GM19455 (cell line): ENCODE measurements around the gene TMEM25.
A peak's percentile ranks its signal among the peaks of the same experiment; 100 is the strongest.
"Not testable (repeated sequence)": the region's sequence is repeated elsewhere in the genome, so short reads cannot be mapped to it uniquely, and the experiment has no call there.

ENCODE experiments used
- ATAC-seq: cut with Tn5 transposase; IDR thresholded peaks from one replicate; pipeline ENCODE4 v1.9.1; 2021; ENCODE audit not compliant: unreplicated experiment

The TMEM25 gene

DNA sequence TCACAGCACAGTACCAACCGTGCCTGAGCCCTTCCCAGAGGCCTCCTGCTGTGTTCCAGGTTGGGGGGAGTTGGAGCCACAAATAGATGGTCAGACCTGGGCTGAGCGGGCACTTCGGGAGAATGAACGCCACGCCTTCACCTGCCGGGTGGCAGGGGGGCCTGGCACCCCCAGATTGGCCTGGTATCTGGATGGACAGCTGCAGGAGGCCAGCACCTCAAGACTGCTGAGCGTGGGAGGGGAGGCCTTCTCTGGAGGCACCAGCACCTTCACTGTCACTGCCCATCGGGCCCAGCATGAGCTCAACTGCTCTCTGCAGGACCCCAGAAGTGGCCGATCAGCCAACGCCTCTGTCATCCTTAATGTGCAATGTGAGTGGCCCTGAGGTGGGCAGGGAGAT is 1.1 kb downstream of the TMEM25 start:
- ATAC-seq, result no peak

DNA sequence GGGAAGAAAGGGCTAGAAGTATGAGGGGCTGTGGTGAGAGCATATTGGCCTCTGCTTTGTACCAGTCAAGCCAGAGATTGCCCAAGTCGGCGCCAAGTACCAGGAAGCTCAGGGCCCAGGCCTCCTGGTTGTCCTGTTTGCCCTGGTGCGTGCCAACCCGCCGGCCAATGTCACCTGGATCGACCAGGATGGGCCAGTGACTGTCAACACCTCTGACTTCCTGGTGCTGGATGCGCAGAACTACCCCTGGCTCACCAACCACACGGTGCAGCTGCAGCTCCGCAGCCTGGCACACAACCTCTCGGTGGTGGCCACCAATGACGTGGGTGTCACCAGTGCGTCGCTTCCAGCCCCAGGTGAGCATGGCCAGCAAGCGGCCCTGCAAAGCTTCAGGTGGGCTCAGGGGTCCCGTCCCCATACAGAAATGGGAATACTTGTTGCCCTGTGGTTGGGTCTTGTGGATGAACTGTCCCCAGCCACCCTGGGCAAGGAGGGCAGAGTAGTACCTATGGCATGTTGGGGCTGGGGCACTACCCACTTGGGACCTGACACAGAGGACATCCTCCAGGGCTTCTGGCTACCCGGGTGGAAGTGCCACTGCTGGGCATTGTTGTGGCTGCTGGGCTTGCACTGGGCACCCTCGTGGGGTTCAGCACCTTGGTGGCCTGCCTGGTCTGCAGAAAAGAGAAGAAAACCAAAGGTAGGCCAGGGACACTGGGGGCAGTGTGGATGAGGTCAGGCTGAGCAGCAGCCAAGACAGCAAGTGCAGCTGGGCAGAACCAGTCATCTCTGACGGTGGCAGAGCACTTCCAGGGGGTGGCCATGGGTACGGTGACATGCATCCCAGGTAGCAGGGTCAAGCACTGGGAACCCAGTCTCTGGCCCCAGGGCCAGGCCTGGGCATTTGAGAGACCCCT is 2.1 kb downstream of the TMEM25 start:
- no peak for ATAC-seq

DNA sequence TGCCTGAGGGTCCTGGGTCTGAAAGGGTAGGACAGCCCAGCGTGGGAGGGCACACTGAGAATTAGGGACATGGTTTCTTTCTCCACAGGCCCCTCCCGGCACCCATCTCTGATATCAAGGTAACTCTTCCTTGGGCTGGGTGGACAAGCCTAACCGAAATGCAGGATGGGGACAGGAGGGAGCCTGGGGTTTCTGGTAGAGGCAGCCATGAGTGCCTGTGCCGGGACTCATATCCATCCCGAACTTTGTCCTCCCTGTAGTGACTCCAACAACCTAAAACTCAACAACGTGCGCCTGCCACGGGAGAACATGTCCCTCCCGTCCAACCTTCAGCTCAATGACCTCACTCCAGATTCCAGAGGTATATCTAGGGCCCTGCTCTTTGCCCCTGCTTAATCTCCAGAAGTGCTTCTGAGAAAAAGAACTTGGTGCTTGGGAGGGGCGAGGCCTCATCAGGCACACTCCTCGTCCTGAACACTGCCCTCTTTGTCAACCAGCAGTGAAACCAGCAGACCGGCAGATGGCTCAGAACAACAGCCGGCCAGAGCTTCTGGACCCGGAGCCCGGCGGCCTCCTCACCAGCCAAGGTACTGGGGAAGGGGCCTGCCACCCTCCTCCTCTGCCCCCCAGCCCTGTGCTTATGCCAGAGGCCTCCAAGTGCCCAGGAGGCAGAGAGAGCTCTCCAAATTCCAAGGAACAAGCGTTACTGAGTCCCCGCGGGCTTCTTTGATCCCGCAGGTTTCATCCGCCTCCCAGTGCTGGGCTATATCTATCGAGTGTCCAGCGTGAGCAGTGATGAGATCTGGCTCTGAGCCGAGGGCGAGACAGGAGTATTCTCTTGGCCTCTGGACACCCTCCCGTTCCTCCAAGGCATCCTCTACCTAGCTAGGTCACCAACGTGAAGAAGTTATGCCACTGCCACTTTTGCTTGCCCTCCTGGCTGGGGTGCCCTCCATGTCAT is 3.1 kb downstream of the TMEM25 start:
- no peak for ATAC-seq

DNA sequence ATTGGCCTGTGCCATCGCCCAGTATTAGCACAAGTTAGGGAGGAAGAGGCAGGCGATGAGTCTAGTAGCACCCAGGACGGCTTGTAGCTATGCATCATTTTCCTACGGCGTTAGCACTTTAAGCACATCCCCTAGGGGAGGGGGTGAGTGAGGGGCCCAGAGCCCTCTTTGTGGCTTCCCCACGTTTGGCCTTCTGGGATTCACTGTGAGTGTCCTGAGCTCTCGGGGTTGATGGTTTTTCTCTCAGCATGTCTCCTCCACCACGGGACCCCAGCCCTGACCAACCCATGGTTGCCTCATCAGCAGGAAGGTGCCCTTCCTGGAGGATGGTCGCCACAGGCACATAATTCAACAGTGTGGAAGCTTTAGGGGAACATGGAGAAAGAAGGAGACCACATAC is 4.3 kb downstream of the TMEM25 start:
- no peak for ATAC-seq

DNA sequence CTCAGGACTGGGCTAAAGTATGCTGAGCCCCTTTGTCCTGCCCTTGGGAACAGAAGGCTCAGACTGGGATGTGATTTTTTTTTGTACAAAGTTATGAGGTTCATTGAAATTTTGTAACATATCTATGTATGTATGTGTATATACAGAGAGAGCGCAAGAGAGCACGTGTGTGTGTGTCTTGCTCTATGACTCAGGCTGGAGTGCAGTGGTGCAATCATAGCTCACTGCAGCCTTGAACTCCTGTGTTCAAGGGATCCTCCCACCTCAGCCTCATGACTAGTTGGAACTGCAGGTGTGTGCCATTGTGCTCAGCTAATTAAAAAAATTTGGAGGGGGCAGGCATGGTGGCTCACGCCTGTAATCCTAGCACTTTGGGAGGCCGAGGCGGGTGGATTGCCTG is 5.7 kb downstream of the TMEM25 start:
- no peak for ATAC-seq

DNA sequence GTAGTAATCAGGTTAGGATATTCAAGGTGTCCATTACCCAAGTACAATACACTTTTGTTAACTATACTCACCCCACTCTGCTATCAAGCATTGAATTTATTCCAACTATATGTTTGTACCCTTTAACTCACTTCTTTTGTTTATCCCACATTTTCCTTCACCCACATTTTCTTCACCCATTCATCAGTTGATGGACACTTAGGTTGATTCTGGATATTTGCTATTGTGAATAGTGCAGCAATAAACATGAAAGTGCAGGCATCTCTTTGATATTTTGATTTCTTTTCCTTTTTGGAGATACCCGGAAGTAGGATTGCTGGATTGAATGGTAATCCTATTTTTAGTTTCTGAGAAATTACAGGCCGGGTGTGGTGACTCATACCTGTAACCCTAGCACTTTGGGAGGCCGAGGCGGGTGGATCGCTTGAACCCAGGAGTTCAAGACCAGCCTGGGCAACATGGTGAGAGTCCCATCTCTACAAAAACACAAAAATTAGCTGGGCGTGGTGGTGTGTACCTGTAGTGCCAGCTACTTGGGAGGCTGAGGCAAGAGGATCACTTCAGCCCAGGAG is 6.5 kb downstream of the TMEM25 start:
- ATAC-seq, result no peak

DNA sequence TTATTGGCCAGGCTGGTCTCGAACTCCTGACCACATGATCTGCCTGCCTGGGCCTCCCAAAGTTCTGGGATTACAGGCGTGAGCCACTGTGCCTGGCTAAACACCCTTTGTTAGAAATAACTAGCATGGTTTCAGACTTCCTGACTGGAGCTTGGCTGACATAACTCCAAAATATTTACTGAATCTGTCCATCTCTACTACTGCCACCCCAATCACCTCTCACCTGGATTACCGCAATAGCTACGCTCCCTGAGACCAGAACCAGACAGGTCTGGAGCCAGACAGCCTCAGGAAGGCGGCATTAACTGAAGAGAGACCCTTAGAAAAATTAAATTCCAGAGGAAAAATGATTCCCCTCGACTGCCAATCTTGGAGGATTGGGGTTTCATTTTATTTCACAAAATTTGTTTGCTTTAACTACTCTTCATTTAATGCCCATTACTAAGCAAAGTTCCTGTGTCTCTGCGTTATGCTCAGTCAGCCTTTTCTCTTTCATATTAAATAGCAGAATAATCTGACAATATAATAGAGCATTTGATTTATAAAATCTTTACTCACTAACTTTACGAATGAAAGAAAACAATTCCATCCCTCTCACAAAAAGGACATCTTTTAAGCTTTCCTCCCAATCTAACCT is 13.1 kb downstream of the TMEM25 start:
- ATAC-seq, result no peak

DNA sequence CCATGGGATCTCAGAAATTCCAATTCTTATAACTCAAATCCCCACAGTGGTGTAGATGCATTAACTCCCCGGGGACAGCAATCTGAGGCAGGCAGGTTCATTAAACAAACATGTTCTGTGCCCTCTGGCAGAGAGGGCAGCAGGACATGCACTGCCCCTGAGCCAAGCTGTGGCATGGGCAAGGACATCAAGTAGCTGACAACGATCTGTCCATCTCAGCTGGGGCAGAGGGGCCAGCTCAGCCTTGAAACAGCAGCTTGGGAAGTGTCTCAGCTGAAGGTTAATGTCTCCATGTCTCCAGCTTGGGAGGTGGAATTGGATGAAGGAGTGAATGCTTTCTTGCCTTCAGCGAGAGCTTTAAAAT is 13.6 kb downstream of the TMEM25 start:
- ATAC-seq, result no peak

DNA sequence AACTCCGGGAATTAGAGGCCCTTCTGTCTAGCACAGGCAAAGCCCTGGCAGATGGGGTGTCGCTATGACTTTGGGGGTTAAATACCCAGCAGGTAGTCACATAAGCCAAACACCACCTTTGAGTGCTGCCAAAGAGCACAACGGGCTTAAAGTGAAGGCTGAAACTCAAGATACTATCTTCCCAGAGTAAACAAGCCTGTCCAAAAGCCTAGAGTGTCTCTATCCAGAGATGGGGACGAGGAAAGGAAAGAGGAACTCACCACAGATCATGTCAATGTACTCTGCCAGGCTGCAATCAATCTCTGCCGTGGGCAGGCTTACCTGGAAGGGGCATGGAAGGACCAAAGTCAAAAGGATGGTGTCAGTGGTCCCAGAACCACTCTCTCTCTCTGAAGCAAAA is 14.5 kb downstream of the TMEM25 start:
- ATAC-seq, result no peak

DNA sequence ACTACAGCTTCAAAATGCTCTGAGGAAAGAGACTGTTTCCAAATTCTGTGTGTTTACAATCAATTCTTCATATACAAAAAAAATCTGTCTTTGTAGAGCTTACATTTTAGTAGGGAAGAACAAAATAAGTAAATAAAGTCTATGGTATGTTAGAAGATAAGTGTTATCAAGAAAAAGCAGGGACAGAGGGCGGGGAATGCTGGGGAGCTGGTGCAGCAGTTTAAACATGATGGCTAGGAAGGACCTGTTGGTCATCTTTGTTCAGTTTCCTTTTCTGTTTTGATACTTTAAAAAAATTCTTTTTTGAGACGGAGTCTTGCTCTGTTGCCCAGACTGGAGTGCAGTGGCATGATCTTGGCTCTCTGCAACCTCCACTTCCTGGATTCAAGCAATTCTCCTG is 16.1 kb downstream of the TMEM25 start:
- ATAC-seq, result no peak

DNA sequence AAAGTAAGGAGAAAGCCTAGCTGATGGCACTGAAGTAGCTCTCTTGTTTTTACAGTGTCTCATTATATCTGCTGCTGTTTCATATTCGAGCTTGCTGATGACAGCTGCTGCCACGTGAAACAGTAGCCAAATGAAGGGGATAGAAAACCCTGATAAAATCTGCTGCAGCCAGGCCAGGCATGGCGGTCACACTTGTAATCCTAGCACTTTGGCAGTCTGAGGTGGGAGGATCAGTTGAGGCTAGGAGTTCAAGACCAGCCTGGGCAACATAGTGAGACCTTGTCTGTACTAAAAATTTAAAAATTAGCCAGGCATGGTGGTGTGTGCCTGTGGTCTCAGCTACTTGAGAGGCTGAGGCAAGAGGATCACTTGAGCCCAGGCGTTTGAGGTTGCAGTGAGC is 21.3 kb downstream of the TMEM25 start:
- no peak for ATAC-seq

DNA sequence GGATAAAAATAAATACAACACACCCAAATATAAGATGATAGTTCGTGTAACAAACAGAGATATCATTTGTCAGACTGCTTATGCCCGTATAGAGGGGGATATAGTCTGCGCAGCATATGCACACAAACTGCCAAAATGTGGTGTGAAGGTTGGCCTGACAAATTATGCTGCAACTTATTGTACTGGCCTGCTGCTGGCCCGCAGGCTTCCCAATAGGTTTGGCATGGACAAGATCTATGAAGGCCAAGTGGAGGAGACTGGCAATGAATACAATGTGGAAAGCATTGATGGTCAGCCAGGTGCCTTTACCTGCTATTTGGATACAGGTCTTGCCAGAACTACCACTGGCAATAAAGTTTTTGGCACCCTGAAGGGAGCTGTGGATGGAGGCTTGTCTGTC is 29.8 kb downstream of the TMEM25 start:
- ATAC-seq, result no peak

DNA sequence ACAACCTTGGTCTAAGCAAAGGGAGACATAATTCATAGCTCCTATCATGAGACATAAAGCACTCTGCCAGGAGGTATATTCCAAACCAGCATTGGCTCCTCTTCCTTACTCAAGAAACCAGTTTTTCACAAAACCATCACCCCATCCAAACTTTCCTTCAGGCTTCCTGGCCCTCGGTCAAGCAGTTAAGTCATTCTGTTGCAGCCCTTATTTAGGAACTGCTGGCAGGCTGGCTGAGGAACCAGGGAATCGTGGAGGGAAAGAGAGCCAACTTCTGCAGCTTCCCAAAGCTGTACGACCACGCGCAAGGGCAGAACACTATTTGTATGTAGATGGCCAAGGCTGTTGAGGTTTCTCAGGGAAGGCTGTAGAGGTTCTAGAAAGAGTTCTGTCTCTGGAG is 34.1 kb downstream of the TMEM25 start:
- no peak for ATAC-seq

DNA sequence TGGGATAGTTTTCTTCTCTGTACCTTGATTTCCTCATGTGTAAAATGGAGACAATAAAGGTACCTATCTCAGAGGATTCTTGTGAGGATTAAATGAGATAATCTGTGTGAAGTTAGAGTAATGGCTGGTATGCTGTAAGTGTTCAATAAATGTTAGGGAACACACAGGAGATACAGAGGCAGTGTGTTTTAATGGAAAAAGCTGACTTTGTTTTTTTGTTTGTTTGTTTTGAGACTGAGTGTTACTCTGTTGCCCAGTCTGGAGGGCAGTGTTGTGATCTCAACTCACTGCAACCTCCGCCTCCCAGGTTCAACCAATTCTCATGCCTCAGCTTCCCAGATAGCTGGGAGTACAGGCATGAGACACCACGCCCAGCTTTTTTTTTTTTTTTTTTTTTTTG is 38.7 kb downstream of the TMEM25 start:
- no peak for ATAC-seq

DNA sequence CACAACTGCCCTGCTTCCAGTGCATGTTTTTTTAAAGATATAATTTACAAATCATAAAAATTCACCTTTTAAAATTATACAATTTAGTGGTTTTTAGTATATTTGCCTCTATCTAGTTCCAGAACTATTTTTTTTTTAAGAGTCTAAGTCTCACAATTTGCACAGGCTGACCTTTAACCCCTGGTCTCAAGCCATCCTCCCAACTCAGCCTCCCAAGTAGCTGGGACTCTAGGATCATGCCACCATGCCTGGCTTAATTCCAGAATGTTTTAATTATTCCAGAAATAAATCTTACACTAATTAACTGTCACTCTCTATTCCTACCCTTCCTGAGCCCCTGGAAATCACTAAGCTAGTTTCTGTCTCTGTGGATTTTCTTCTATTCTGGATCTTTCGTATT is 39.8 kb downstream of the TMEM25 start:
- no peak for ATAC-seq

DNA sequence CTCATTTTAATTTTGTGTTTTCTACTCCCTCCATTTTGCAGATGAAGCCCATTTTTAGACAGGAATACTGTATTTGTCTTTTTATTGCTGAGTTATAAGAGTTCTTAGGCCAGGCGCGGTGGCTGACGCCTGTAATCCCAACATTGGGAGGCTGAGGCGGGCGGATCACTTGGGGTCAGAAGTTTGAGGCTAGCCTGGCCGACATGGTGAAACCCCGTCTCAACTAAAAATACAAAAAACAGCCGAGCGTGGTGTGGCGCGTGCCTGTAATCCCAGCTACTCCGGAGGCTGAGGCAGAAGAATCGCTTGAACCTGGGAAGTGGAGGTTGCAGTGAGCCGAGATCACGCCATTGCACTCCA is 40.7 kb downstream of the TMEM25 start:
- ATAC-seq, result not testable (repeated sequence)

DNA sequence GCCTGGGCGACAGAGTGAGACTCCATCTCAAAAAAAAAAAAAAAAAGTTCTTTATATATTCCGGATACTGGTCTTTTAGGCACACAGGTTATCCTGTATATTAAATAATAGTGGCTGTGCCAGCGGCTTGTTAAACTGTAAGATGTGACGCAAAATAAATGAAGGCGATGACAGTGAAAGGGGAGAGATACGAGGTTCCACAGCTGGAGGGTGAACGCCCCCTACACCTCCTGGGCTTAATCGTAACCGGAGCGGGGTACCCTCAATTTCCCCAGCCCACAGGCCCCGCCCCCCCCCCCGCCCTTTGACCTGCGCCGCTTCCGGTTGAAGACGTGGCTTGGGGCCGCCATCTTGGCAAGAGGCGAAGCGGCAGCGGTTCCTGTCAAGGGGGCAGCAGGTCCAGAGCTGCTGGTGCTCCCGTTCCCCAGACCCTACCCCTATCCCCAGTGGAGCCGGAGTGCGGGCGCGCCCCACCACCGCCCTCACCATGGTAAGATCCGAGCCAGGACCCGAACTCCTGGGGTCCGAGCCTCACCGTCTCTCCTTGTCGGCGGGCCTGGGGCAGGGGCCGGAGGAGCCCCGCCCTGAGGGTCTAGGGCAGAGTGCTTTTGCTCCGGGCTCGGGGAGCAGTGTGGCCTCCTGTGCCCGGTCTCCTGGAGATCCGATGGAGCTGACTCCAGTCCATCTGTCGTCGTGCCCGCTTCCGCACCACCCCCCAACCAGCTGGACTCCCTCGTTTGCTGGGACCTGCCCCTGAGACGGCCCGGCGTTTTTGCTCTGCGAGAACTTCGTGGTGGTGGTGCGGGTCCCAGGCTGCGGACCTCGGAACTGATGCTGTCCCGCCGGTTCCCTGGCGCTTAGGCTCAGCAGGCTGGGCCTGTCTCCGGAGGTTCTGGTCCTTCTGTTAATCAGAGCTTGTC is 41.3 kb downstream of the TMEM25 start, which contains the start of gene ARCN1:
ARCN1 (plus strand) TSS at position 349 of the 920 bp plus-strand sequence; CDS start at position 488, 139 bp downstream.
- peak; percentile 63 for ATAC-seq

DNA sequence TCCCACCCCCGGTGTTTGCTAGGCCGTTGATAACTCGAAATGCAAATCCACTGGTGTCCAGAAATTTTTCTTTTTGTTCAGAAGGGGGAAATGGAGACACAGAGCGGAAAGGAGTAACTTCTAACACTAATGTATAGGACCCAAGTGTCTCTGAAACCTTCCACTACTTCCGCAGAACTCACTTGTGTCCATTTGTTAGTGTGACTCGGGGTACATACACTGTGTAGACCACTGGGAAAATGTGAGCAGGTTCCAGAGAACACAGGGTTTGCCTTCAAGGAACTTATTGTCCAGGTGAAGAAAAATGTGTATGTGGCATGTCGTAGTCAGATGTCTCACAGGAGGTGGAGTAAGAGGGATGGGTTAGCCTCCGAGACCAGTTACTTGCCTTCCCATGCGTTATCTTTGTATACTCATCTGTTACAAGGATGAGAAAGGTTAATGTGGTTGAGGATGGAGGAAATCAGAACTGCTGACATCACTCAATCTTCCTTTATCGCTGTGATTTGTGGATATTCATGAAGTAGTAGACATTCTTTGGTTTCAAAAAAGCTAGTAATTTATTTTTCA is 42.1 kb downstream of the TMEM25 start:
- ATAC-seq, result peak; percentile 25

DNA sequence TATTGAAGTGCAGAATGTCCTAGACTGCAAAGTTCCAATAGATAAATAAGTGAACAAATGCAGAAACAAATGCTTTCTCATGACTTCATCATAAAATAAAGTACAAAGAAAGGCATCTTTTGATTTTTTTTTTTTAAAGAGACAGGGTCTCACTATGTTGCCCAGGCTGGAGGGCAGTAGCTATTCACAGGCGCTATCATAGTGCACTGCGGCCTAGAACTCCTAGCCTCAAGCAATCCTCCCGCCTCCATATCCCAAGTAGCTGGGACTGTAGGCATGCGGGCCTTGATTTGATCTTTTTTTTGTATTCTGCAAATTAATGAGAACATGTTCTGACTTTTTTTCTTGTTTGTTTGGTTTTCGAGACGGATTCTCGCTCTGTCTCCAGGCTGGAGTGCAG is 43.6 kb downstream of the TMEM25 start:
- no peak for ATAC-seq

DNA sequence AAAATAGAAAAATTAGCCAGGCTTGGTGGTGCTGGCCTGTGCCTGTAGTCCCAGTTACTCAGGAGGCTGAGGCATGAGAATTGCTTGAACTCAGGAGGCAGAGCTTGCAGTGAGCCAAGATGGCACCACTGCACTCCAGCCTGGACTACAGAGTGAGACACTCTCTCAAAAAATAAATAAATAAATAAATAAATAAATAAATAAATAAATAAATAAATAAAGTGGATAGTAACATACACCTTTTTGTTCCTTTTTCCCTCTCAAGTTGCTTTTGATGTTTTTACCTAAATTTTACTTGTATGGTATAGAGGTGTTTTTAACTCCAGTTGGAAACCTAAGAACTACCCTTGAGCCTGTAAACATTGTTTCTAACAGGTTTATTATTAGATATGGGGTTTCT is 47.0 kb downstream of the TMEM25 start:
- not testable (repeated sequence) for ATAC-seq
